DOHH2 (cell line): ENCODE measurements around the gene C1orf53.
"Not testable (repeated sequence)": the region's sequence is repeated elsewhere in the genome, so short reads cannot be mapped to it uniquely, and the experiment has no call there.

Experiments used
- H3F3A ChIP-seq: fragments of 200-600 bp; sonication (generic), shearing (Covaris generic); 2 replicates; pipeline ENCODE4 v1.6.0; 2016; ENCODE audit warnings: antibody characterized with exemption, mild to moderate bottlenecking; ENCODE audit not compliant: control insufficient read depth, insufficient read depth
- H3K27ac ChIP-seq: fragments of 200-600 bp; sonication (generic); 2 replicates; pipeline ENCODE4 v1.5.1; 2014; ENCODE audit warnings: low read depth, mild to moderate bottlenecking, low read length, moderate library complexity
- H3K27me3 ChIP-seq: fragments of 200-600 bp; sonication (generic); 2 replicates; pipeline ENCODE4 v1.6.1; 2014; ENCODE audit warnings: mild to moderate bottlenecking, low read length, mixed read lengths; ENCODE audit not compliant: control insufficient read depth
- H3K36me3 ChIP-seq: fragments of 200-600 bp; sonication (generic); 2 replicates; pipeline ENCODE4 v1.6.1; 2014; ENCODE audit warnings: mild to moderate bottlenecking, low read length, moderate library complexity, mixed read lengths; ENCODE audit not compliant: control insufficient read depth
- H3K4me1 ChIP-seq: fragments of 200-600 bp; sonication (generic); 2 replicates; pipeline ENCODE4 v1.6.1; 2014; ENCODE audit warnings: mild to moderate bottlenecking, low read length, mixed read lengths; ENCODE audit not compliant: control insufficient read depth
- H3K4me2 ChIP-seq: fragments of 200-600 bp; sonication (generic); 2 replicates; pipeline ENCODE4 v1.6.0; 2014; ENCODE audit warnings: mild to moderate bottlenecking, low read length, moderate library complexity
- H3K4me3 ChIP-seq: fragments of 200-600 bp; sonication (generic); 2 replicates; pipeline ENCODE4 v1.5.1; 2014; ENCODE audit warnings: mild to moderate bottlenecking, low read length, mixed read lengths
- H3K79me2 ChIP-seq: fragments of 200-600 bp; sonication (generic); 2 replicates; pipeline ENCODE4 v1.6.1; 2014; ENCODE audit warnings: mild to moderate bottlenecking, low read length, mixed read lengths; ENCODE audit not compliant: control insufficient read depth
- H3K9me2 ChIP-seq: fragments of 200-600 bp; sonication (generic); replicated peaks from 2 replicates; pipeline ENCODE4 v1.6.1; 2014; ENCODE audit warnings: mild to moderate bottlenecking, low read length, mixed read lengths; ENCODE audit not compliant: control insufficient read depth
- H3K9me3 ChIP-seq: fragments of 200-600 bp; sonication (generic); 2 replicates; pipeline ENCODE4 v1.6.1; 2014; ENCODE audit warnings: antibody characterized with exemption, low read length, mixed read lengths; ENCODE audit not compliant: control insufficient read depth, insufficient read depth
- H4K20me1 ChIP-seq: fragments of 200-600 bp; sonication (generic); 2 replicates; pipeline ENCODE4 v1.6.0; 2014; ENCODE audit warnings: low read depth, mild to moderate bottlenecking, antibody characterized with exemption, low read length, moderate library complexity; ENCODE audit not compliant: control insufficient read depth, insufficient read depth
- EZH2phosphoT487 ChIP-seq: fragments of 200-600 bp; sonication (generic); IDR thresholded peaks from 2 replicates; pipeline ENCODE4 v1.6.1; 2017; ENCODE audit warnings: borderline replicate concordance, mild to moderate bottlenecking, antibody characterized with exemption, low read length, moderate library complexity, mixed read lengths
- TF ChIP-seq, protein P1 (sequence below): fragments of 200-600 bp; sonication (generic); IDR thresholded peaks from one replicate; pipeline ENCODE4 v1.5.1; 2014; ENCODE audit warnings: antibody characterized with exemption, mild to moderate bottlenecking, low read depth, low read length; ENCODE audit not compliant: poor library complexity, severe bottlenecking

Gene C1orf53

DNA sequence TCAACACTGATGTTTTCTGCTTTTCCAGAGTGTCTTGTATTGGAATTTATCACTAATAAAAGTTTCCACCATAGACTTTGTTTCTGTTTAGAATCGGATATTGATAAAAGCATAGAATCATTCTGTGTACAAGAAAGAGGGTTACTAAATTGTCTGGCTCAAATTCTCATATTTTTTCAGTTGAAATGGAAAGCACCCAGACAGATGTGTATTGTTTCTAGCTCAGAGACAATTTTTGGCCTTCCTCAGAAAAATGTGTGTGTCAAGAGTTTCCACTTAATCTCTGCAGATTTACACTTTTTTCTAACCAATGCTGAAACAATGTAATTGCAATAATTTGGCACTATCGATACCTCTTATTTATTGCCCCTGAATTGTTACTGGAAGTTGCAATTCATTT is 35.0 kb downstream of the C1orf53 start:
- Histone ChIP-seq H3F3A (no peaks in the 10 kb centered on the region), H3K4me1 (peaks cover 10% of the 10 kb centered on the region), H3K79me2 (no peaks in the 10 kb centered on the region), H3K9me2 (no peaks in the 10 kb centered on the region), H3K27ac (no peak overlapping the region), H3K36me3 (no peaks in the 10 kb centered on the region), H3K4me3 (no peak overlapping the region), H3K27me3 (no peaks in the 10 kb centered on the region), H3K4me2 (no peak overlapping the region), H3K9me3 (no peaks in the 10 kb centered on the region), H4K20me1 (no peaks in the 10 kb centered on the region)
- TF ChIP-seq EZH2phosphoT487 = no peak
- TF ChIP-seq, protein P1, sequence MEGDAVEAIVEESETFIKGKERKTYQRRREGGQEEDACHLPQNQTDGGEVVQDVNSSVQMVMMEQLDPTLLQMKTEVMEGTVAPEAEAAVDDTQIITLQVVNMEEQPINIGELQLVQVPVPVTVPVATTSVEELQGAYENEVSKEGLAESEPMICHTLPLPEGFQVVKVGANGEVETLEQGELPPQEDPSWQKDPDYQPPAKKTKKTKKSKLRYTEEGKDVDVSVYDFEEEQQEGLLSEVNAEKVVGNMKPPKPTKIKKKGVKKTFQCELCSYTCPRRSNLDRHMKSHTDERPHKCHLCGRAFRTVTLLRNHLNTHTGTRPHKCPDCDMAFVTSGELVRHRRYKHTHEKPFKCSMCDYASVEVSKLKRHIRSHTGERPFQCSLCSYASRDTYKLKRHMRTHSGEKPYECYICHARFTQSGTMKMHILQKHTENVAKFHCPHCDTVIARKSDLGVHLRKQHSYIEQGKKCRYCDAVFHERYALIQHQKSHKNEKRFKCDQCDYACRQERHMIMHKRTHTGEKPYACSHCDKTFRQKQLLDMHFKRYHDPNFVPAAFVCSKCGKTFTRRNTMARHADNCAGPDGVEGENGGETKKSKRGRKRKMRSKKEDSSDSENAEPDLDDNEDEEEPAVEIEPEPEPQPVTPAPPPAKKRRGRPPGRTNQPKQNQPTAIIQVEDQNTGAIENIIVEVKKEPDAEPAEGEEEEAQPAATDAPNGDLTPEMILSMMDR = no peak

DNA sequence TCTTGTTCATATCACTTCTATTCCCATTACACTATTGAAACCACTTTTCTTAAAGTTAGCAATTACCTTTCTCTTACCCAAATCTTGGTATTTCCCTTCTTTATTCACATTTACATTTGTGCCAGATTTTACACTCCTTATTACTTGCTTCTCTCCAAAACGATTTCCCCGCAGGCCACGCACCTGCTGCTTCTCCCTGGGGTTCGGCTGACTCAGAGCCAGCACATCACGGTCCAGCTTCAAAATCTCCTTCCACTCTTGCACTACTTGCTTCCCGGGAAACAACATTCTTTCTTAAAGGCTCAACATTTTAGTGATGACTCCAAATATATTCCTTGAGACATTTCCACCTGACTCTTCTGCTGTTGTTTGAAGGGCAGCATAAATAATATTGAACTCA is 35.5 kb downstream of the C1orf53 start:
- no peaks in the 10 kb centered on the region for H3K36me3 ChIP-seq
- TF ChIP-seq, protein P1 = no peak
- no peak for TF ChIP-seq EZH2phosphoT487
- no peak overlapping the region for H3K4me2 ChIP-seq
- no peaks in the 10 kb centered on the region for H4K20me1 ChIP-seq
- no peaks in the 10 kb centered on the region for H3F3A ChIP-seq
- no peaks in the 10 kb centered on the region for H3K27me3 ChIP-seq
- no peaks in the 10 kb centered on the region for H3K9me2 ChIP-seq
- H3K79me2 ChIP-seq = no peaks in the 10 kb centered on the region
- no peaks in the 10 kb centered on the region for H3K9me3 ChIP-seq
- H3K4me3 ChIP-seq = no peak overlapping the region
- no peak overlapping the region for H3K27ac ChIP-seq
- peaks cover 10% of the 10 kb centered on the region for H3K4me1 ChIP-seq

DNA sequence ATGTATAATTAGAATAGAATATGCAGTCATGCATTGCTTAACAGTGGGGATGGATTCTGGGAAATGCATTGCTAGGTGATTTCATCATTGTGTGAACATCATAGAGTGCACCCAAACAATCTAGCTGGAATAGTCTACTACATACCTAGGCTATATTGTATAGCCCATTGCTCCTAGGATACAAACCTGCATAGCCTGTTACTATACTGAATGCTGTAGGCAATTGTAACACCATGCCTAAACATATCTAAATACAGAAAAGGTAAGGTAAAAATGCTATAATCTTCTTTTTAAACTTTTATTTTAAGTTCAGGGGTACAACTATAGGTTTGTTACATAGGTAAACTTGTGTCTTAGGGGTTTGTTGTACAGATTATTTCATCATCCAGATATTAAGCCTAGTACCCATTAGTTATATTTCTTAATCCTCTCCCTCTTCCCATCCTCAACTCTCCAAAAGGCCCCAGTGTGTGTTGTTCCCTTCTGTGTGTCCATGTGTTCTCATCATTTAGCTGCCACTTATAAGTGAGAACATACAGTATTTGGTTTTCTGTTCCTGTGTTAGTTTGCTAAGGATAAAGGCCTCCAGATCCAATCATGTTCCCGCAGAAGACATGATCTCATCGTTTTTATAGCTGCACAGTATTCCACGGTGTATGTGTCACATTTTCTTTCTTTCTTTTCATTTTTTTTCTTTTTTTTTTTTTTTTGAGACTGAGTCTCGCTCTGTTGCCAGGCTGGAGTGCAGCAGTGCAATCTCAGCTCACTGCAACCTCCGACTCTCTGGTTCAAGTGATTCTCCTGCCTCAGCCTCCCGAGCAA is 36.9 kb downstream of the C1orf53 start:
- H3F3A ChIP-seq, H3K27me3 ChIP-seq, H4K20me1 ChIP-seq, H3K9me2 ChIP-seq, H3K36me3 ChIP-seq, H3K27ac ChIP-seq, H3K9me3 ChIP-seq, H3K4me2 ChIP-seq, H3K79me2 ChIP-seq, H3K4me3 ChIP-seq, H3K4me1 ChIP-seq: not testable (repeated sequence)

DNA sequence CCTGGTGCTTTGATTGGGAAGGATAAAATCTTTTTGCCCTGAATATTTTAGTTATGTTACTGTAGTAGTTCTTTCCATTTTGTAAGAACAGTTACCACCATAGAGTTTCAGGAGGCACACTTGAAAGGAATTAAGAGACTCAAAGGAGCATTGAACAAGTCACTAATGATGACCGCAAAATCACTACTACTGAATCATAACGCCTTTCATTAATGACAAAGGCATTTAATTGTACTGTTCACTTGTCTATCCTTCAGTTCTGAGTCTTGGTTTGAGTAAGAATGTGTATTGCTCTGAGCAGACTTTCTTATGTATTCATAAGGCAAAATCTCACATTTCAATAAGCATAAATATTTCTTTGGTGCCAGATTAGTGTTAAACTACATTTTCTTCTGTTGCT is 39.6 kb downstream of the C1orf53 start:
- Histone ChIP-seq H3K27ac (no peak overlapping the region), H3K27me3 (no peaks in the 10 kb centered on the region), H3K4me2 (no peak overlapping the region), H3F3A (no peaks in the 10 kb centered on the region), H3K79me2 (no peaks in the 10 kb centered on the region), H3K4me1 (no peaks in the 10 kb centered on the region), H4K20me1 (no peaks in the 10 kb centered on the region), H3K9me2 (no peaks in the 10 kb centered on the region), H3K4me3 (no peak overlapping the region), H3K36me3 (no peaks in the 10 kb centered on the region), H3K9me3 (no peaks in the 10 kb centered on the region)
- no peak for TF ChIP-seq EZH2phosphoT487
- TF ChIP-seq, protein P1 = no peak
